HepG2 (cell line): ENCODE measurements around the gene MEGF6. TPM values are rescaled to one million over a fixed set of nuclear protein-coding genes. Genes with fewer than 3 reads are reported as not detected.
A peak's percentile ranks its signal among the peaks of the same experiment; 100 is the strongest.

ENCODE experiments used
- ARNTL ChIP-seq: sonication (generic); formaldehyde crosslinking; IDR thresholded peaks from 2 replicates; pipeline ENCODE4 v1.4.0; 2020; ENCODE audit warnings: mild to moderate bottlenecking, missing genetic modification reagents
- HIC2 ChIP-seq: sonication (generic); formaldehyde crosslinking; IDR thresholded peaks from 2 replicates; pipeline ENCODE4 v1.9.0; 2022; ENCODE audit warnings: low read depth, missing genetic modification reagents
- RFX5 ChIP-seq: IDR thresholded peaks from 2 replicates; pipeline ENCODE4 v1.6.1; 2011; ENCODE audit warnings: low read depth, low read length, improper control_type of control experiment
- TBP ChIP-seq: sonication (generic); formaldehyde crosslinking; IDR thresholded peaks from 2 replicates; pipeline ENCODE4 v1.5.0; 2020; ENCODE audit warnings: missing genetic modification reagents
- ZBED4 ChIP-seq: sonication (generic); formaldehyde crosslinking; IDR thresholded peaks from 2 replicates; pipeline ENCODE4 v1.4.0; 2020; ENCODE audit warnings: missing genetic modification reagents, borderline replicate concordance
- ZNF138 ChIP-seq: sonication (generic); formaldehyde crosslinking; IDR thresholded peaks from 2 replicates; pipeline ENCODE4 v1.5.0; 2020; ENCODE audit warnings: mild to moderate bottlenecking, low read depth, missing genetic modification reagents
- ZNF20 ChIP-seq: sonication (generic); formaldehyde crosslinking; IDR thresholded peaks from 2 replicates; pipeline ENCODE4 v1.4.0; 2020; ENCODE audit warnings: mild to moderate bottlenecking, moderate library complexity, missing genetic modification reagents
- ZNF468 ChIP-seq: sonication (generic); formaldehyde crosslinking; IDR thresholded peaks from 2 replicates; pipeline ENCODE4 v1.8.0; 2022; ENCODE audit warnings: mild to moderate bottlenecking, moderate library complexity, missing genetic modification reagents
- polyA plus RNA-seq, 8 experiments: library from polyadenylated mRNA; depleted of rRNA in 3 of 8; stranded (reverse) in 7 of 8; unstranded in 1 of 8; fragments of >200 nt; fragmentation: Illumina TruSeq in 4 of 8; extraction: Trizol in 4 of 8; gene quantifications; 2 replicates each; pipeline versions ENCODE4 v1.2.1 to v1.2.3, GENCODE V29; 2011 to 2016; ENCODE audit warnings: low read depth in 4 of 8, missing spikeins in 1 of 8, mixed read lengths in 1 of 8; ENCODE audit not compliant: insufficient read depth in 1 of 8
- total RNA-seq, 5 experiments: library from RNA; depleted of rRNA; stranded (reverse); fragments of >200 nt; fragmentation: Illumina TruSeq; extraction: Trizol; gene quantifications; 2 replicates each; pipeline ENCODE4 v1.2.3, GENCODE V29; 2016; ENCODE audit warnings: low read depth in 1 of 5
- TF ChIP-seq, protein P1 (sequence below): sonication (generic); formaldehyde crosslinking; IDR thresholded peaks from 2 replicates; pipeline ENCODE4 v1.4.0; 2020; ENCODE audit warnings: mild to moderate bottlenecking, missing genetic modification reagents
- TF ChIP-seq, protein P2 (sequence below): sonication (generic); formaldehyde crosslinking; IDR thresholded peaks from 2 replicates; pipeline ENCODE4 v1.4.0; 2020; ENCODE audit warnings: missing genetic modification reagents
- TF ChIP-seq, protein P3 (sequence below), 2 experiments: fragments of 450-650 bp in 1 of 2; sonication (generic) in 1 of 2; formaldehyde crosslinking; IDR thresholded peaks; 2 replicates each; pipeline versions ENCODE4 v1.5.0 to v1.8.0; 2020 to 2022; ENCODE audit warnings: mild to moderate bottlenecking in 1 of 2, missing genetic modification reagents in 1 of 2

Gene MEGF6
- total and polyA plus RNA-seq, 2 of the 13 experiments (the other 11 are each of a cell fraction or from before 2014, with no cell fraction given): 1.9 TPM

DNA sequence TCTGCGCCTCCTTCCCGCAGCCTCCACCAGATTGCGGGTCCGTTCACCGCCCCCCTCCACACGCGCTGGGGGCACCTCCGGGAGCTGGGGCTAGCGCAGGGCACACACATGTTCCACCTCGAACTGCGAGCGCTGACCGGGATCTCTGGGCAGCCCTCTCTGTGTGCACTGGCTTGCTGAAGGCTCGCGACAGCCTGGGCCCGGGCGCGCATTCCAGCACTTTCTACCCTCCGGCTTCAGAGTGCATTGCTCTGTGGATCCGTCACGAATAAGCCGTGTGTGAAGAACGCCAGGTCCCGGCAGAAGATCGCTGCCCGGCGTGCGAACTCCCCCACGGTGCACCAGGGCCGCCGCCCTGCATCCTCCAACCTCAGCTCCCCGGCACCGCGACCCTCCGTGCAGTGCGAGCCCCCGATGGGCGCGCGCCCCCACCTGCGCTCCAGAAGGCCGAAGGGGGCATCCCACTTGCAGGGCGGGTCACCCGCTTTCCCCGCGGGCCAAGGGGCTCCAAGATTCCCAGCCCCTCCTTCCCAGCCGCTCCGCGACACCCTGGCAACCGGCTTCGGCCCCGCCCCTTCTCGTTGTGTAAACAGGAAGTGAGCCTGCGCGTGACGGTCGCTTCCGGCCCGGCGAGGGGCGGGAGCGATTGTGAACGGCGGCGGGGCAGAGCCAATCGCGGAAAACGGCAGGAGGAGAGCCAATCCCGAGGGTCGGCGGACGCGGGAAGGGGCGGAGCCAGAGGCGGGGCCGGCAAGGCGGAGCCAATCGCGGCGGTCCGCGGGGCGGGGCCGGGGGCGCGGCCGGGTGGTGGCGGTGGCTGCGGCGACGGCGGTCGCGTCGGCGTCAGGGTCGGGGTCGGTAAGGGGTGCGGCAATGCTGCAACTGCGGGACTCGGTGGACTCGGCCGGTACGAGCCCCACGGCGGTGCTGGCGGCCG lies 13.2 kb upstream of the MEGF6 start, which contains the start of gene TPRG1L (continued):
- TF ChIP-seq RFX5 (0 out of 2 replicates have a peak, but pooled peaks have one; percentile 33), TBP (CRISPR knock-in tag) (no peak), HIC2 (CRISPR knock-in tag) (no peak), ZNF138 (CRISPR knock-in tag) (no peak), ZBED4 (no peak), ARNTL (CRISPR knock-in tag) (no peak), ZNF20 (CRISPR knock-in tag) (no peak), ZNF468 (no peak)
- TF ChIP-seq, protein P1, sequence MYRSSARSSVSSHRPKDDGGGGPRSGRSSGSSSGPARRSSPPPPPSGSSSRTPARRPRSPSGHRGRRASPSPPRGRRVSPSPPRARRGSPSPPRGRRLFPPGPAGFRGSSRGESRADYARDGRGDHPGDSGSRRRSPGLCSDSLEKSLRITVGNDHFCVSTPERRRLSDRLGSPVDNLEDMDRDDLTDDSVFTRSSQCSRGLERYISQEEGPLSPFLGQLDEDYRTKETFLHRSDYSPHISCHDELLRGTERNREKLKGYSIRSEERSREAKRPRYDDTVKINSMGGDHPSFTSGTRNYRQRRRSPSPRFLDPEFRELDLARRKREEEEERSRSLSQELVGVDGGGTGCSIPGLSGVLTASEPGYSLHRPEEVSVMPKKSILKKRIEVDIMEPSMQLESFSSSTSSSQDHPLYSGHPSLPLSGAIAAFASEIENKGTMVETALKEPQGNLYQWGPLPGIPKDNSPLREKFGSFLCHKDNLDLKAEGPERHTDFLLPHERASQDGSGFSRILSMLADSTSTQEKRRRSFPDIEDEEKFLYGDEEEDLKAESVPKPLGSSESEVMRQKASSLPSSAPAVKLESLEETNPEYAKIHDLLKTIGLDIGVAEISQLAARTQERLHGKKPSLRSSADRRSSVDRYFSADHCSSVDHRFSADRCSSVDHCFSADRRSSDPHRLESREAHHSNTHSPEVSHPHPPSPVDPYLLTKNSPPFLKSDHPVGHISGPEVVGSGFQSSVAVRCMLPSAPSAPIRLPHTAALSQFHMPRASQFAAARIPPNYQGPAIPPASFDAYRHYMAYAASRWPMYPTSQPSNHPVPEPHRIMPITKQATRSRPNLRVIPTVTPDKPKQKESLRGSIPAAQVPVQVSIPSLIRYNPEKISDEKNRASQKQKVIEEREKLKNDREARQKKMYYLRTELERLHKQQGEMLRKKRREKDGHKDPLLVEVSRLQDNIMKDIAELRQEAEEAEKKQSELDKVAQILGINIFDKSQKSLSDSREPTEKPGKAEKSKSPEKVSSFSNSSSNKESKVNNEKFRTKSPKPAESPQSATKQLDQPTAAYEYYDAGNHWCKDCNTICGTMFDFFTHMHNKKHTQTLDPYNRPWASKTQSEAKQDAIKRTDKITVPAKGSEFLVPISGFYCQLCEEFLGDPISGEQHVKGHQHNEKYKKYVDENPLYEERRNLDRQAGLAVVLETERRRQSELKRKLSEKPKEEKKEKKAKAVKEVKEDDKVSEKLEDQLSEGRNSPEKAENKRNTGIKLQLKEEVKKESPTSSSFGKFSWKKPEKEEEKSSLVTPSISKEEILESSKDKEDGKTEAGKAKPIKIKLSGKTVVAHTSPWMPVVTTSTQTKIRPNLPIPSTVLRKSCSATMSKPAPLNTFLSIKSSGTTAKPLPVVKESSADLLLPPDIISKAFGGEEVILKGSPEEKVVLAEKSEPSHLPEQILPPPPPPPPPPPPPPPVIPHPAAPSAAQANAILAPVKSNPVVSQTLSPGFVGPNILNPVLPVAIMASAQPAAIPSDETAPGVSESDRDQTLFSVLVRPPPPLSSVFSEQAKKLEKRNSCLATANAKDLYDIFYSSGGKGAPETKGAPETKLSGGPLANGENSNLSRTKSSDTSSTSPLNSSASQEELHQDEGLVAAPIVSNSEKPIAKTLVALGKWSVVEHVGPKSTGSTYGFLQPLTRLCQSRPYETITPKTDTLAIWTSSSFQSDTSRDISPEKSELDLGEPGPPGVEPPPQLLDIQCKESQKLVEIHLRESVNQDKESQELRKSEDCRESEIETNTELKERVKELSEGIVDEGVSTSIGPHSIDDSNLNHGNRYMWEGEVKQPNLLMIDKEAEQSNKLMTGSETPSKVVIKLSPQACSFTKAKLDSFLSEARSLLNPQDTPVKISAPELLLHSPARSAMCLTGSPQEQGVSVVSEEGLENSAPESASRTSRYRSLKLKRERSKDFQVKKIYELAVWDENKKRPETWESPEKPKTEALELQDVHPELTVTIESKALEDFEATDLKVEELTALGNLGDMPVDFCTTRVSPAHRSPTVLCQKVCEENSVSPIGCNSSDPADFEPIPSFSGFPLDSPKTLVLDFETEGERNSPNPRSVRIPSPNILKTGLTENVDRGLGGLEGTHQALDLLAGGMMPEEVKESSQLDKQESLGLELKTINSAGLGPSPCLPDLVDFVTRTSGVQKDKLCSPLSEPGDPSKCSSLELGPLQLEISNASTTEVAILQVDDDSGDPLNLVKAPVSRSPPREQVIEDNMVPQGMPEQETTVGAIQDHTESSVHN (CRISPR knock-in tag): no peak
- TF ChIP-seq, protein P2, sequence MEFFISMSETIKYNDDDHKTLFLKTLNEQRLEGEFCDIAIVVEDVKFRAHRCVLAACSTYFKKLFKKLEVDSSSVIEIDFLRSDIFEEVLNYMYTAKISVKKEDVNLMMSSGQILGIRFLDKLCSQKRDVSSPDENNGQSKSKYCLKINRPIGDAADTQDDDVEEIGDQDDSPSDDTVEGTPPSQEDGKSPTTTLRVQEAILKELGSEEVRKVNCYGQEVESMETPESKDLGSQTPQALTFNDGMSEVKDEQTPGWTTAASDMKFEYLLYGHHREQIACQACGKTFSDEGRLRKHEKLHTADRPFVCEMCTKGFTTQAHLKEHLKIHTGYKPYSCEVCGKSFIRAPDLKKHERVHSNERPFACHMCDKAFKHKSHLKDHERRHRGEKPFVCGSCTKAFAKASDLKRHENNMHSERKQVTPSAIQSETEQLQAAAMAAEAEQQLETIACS (CRISPR knock-in tag): 0 out of 2 replicates have a peak, but pooled peaks have one; percentile 43
- TF ChIP-seq, protein P3, sequence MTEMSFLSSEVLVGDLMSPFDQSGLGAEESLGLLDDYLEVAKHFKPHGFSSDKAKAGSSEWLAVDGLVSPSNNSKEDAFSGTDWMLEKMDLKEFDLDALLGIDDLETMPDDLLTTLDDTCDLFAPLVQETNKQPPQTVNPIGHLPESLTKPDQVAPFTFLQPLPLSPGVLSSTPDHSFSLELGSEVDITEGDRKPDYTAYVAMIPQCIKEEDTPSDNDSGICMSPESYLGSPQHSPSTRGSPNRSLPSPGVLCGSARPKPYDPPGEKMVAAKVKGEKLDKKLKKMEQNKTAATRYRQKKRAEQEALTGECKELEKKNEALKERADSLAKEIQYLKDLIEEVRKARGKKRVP (CRISPR knock-in tag; IDR thresholded peaks at IDR 0.05): no peak
- TF ChIP-seq, all 625 proteins: peak for 177
